IPS-18c (cell line): Measurements from ENCODE around the gene CNIH2.
"Not testable (repeated sequence)": the region's sequence is repeated elsewhere in the genome, so short reads cannot be mapped to it uniquely, and the experiment has no call there.

ENCODE experiments used
- H3K4me3 ChIP-seq: 2 replicates; pipeline ENCODE4 v1.7.0; 2013; ENCODE audit warnings: low read depth, mild to moderate bottlenecking, low read length, moderate library complexity; ENCODE audit not compliant: insufficient read depth
- H3K9me3 ChIP-seq: one replicate; pipeline ENCODE4 v1.6.1; 2013; ENCODE audit warnings: mild to moderate bottlenecking, low read length, moderate library complexity; ENCODE audit not compliant: control insufficient read depth, insufficient read depth

CNIH2 gene

DNA sequence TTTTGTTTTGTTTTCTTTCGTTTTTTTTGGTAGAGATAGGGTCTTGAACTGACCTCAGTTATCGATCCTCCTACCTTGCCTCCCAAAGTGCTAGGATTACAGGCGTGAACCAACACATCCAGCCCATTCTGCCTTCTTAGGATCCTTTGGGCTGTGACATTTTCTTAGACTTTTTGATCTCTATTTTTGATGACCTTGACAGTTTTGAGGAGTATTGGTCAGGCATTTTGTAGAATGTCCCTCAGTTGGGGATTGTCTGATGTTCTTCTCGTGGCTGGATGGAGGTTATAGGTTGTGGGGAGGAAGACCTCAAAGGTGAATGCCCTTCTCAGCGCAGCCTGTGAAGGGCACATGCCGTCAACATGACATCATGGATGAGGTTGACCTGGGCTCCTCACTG is 29.1 kb upstream of the CNIH2 start:
- H3K9me3 ChIP-seq, result no peaks in the 10 kb centered on the region

DNA sequence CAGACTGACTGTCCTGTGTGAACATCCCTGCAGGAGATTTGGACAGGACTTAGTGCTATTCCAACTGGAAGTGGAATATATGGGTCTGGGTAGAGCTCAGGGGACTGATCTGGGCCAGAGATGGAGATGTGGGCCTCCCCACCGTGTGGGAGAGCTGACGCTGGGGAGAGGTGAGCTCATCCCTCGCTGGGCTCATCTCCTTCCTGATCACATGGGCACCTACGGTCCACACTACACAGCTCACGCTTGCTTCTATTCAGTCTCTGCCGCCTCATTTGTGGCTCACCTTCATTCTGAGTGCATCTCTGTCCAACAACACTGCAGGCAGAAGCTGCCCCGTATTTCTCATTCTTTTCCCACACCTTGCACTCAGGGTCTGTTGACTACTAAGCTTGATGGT is 26.2 kb upstream of the CNIH2 start:
- no peak overlapping the region for H3K4me3 ChIP-seq
- H3K9me3 ChIP-seq, result no peaks in the 10 kb centered on the region

More for the DNA sequence above, 29.1 kb upstream of the CNIH2 start:
- H3K4me3 ChIP-seq, result no peak overlapping the region

DNA sequence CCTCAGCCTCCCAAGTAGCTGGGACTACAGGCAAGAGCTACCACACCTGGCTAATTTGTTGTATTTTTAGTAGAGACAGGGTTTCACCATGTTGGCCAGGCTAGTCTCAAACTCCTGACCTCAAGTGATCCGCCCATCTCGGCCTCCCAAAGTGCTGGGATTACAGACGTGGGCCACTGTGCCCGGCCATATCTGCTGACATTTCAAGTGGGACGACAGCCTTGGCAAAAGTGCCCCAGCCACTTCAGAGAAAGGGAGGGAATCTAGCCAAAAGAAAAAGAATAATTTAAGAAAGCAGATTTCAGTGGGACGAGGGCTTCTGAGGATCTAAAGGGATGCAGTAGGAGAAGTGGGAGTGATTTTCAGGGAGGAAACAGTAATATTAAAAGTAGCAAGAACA is 24.9 kb upstream of the CNIH2 start:
- H3K9me3 ChIP-seq, H3K4me3 ChIP-seq: not testable (repeated sequence)

DNA sequence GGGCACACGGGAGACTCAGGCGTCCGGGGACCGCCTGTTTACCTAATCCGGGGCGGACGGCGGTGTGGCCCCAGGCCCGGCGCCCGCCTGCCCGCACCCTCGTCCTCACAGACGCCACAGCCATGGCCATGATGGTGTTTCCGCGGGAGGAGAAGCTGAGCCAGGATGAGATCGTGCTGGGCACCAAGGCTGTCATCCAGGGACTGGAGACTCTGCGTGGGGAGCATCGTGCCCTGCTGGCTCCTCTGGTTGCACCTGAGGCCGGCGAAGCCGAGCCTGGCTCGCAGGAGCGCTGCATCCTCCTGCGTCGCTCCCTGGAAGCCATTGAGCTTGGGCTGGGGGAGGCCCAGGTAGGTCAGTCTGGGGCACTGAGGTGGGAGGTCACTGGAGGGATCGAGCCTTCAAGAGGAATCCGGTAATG is 19.5 kb upstream of the CNIH2 start:
- H3K4me3 ChIP-seq, result peak overlapping the region; percentile 100

DNA sequence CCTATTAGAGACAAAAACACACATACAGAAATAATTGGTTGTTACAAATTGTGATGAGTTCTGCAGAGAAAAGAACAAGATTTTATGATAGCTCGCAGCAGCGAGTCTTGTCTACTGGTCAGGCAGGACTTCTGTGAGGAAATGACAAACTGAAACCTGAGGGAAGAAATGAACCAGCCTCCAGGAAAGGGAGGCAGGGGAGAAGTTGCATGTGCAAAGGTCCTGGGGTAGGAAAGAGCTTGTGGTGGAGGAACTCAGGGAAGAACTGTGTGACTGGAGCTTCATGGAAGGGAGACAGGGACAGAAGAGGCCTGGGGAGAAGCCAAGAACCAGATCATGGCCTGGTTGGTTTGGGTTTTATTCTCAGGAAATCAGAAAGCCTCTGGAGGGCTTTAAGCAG is 18.8 kb upstream of the CNIH2 start:
- H3K4me3 ChIP-seq, result no peak overlapping the region
- peaks cover 2% of the 10 kb centered on the region for H3K9me3 ChIP-seq

More for the DNA sequence above, 19.5 kb upstream of the CNIH2 start:
- H3K9me3 ChIP-seq, result peaks cover 2% of the 10 kb centered on the region

DNA sequence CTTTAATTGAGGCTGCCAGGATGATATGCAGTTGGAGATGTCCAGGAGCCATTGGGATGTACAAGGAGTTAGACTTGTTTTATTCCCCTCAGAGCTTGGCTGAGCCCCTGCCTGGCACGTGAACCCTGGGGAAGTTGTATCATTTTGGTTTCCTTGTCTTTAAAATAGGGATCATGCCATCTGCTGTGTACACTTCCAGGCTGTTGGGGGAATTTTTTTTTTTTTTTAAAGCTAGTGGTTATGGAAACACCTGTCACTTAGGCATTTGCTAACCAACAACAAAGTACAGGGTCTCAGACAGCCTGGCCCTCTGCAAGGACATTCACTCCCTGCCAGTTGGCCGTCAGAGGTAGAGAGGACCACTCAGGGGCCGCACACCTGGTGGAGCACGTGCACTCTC is 18.0 kb upstream of the CNIH2 start:
- H3K9me3 ChIP-seq, result peaks cover 2% of the 10 kb centered on the region
- no peak overlapping the region for H3K4me3 ChIP-seq

DNA sequence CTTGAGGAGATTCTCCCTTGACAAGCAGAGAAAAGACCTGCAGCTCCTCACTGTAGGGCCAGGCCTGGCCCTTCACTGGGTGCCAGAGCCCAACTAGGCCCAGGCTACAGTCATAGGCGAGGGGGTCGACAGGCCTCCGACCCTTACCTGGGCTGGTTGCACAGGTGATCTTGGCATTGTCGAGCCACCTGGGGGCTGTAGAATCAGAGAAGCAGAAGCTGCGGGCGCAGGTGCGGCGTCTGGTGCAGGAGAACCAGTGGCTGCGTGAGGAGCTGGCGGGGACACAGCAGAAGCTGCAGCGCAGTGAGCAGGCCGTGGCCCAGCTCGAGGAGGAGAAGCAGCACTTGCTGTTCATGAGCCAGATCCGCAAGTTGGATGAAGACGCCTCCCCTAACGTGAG is 16.4 kb upstream of the CNIH2 start:
- H3K4me3 ChIP-seq, result no peak overlapping the region
- peaks cover 2% of the 10 kb centered on the region for H3K9me3 ChIP-seq

DNA sequence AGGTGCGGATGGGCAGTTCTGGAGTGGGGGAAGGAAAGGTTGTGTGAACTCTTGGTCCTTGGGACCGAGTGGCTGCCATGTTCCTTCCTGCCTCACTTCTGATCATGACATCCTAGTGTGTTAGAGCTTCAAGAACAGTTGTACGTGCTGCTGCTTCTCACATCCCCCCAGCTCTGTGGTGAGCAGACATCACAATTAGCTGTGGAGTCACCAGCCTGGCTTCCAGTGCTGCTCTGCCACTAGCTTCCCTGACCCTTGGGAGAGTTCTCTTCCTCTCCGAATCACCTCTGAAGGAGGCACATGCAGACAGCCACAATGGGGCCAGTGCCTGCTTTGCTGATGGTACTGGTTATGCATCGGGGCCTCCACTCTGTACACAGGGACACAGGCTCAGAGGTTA is 15.8 kb upstream of the CNIH2 start:
- H3K4me3 ChIP-seq, result no peak overlapping the region
- peaks cover 2% of the 10 kb centered on the region for H3K9me3 ChIP-seq

DNA sequence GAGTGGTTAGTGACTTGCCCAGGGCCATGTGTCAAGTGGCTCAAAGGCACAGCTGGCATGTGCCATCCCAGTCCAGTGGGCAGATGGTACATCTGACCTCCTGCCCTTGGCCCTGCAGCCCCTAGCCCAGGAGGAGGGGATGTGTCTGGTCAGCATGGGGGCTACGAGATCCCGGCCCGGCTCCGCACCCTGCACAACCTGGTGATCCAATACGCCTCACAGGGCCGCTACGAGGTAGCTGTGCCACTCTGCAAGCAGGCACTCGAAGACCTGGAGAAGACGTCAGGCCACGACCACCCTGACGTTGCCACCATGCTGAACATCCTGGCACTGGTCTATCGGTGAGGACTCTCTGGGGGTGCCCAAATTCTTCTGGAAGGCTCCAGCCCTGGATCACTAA is 15.3 kb upstream of the CNIH2 start:
- Histone ChIP-seq H3K9me3 (peaks cover 2% of the 10 kb centered on the region), H3K4me3 (no peak overlapping the region)

DNA sequence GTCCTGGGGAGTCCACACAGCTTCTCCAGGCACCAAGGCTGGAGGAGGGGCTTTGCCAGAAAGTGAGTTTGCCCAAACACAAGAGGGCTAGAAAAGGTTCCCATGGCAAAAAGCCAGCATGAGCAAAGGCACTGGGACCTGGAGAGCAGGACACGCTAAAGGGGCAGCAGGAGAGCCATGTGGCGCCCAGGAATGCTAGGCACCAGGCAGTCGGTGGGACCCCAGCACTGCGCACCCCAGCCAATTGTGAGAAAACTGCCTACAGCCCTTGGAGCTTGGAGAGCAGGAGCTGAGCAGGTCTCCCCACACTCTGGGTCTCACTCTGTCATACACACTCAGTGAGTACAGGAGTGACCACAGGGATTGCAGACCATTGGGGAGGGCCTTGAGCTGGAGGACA is 14.7 kb upstream of the CNIH2 start:
- Histone ChIP-seq H3K9me3 (peaks cover 2% of the 10 kb centered on the region), H3K4me3 (no peak overlapping the region)

DNA sequence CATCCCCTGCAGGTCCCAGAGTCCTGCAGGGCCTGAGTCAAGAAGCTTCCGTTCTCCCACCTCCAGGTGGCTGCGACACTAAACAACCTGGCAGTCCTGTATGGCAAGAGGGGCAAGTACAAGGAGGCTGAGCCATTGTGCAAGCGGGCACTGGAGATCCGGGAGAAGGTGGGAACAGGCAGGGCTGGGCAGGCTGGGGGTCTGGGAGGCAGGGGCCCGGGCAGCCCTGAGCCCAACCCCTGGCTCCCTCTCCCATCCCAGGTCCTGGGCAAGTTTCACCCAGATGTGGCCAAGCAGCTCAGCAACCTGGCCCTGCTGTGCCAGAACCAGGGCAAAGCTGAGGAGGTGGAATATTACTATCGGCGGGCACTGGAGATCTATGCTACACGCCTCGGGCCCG is 14.2 kb upstream of the CNIH2 start:
- peaks cover 2% of the 10 kb centered on the region for H3K9me3 ChIP-seq

DNA sequence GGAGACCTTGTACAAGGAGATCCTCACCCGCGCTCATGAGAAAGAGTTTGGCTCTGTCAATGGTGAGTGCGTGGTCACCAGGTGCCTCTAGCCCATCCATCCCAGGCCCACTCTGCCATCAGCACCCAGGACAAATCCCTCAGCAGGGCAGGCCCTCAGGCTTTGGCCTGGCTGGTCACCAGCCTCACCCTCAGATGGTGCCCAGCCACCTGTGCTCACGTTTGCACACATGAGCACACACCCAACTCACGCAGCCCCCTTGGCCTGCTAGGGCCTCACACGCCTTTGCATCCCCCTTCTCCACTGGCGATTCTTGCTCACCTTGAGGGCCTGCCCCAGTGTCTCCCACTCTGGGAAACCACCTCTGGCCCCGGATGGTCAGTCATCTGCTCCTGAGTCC is 13.6 kb upstream of the CNIH2 start:
- Histone ChIP-seq H3K9me3 (peaks cover 2% of the 10 kb centered on the region), H3K4me3 (no peak overlapping the region)

More for the DNA sequence above, 14.2 kb upstream of the CNIH2 start:
- no peak overlapping the region for H3K4me3 ChIP-seq

DNA sequence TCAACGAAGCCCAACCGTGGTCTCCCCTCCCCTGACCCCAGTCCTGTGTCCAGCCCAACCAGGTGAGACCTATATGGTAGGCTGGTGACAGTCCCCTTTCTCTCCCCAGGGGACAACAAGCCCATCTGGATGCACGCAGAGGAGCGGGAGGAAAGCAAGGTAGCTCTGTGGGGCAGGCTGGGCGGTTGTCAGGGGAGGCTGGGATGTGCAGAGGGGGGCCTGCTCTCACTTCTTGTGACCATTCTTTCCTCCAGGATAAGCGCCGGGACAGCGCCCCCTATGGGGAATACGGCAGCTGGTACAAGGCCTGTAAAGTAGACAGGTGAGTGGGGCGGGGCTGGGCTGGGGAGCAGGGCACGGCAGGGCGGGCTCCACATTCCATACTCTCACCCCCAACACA is 13.1 kb upstream of the CNIH2 start:
- H3K9me3 ChIP-seq, result peaks cover 2% of the 10 kb centered on the region
- H3K4me3 ChIP-seq, result no peak overlapping the region

DNA sequence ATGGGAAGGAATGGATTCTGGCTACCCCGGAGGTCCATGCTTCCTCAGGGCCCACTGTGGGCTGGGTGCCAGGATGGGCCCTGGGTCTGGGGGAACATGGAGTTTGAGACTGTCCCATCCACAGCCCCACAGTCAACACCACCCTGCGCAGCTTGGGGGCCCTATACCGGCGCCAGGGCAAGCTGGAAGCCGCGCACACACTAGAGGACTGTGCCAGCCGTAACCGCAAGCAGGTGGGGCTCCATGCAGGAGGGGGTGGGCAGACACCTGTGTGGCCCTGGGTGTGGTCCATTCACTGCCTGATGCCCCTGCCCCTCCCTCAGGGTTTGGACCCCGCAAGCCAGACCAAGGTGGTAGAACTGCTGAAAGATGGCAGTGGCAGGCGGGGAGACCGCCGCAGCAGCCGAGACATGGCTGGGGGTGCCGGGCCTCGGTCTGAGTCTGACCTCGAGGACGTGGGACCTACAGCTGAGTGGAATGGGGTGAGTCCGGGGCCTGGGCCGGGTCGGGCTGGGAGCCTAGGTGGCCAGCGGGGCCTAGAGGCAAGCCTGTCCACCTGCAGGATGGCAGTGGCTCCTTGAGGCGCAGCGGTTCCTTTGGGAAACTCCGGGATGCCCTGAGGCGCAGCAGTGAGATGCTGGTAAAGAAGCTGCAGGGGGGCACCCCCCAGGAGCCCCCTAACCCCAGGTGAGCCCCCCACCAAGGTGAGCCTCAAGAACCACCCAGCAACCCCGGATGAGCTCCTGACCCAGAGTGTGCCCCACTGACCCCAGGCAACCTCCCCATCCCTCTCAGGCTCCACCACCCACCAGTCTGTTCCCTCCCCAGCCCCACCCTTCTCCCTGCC is 12.2 kb upstream of the CNIH2 start:
- Histone ChIP-seq H3K9me3 (peaks cover 2% of the 10 kb centered on the region), H3K4me3 (no peak overlapping the region)

DNA sequence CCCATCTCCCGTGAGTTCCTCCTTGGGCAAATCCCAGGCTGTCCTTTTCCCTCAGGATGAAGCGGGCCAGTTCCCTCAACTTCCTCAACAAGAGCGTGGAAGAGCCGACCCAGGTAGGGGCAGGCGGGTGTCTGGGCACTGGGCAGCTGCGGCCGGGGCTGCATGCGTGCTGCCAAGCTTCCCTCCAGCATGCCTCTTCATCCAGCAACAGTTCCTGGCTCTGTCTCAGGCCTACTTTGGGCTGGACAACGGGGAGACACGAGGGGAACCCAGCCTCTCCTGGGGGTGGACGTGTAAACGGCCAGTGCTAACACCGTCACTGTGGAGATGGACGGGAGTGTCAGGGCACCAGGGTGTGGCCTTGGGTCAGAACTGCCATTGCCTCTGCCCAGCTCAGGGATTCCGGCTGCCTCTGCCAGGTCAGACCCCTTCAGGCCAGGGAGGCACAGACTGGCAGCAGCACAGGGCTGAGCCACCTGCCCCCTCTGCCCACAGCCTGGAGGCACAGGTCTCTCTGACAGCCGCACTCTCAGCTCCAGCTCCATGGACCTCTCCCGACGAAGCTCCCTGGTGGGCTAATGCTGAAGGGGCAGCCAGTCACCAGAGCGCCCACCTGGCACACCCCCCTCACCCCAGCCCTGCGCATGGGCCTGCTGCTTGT is 11.5 kb upstream of the CNIH2 start:
- no peak overlapping the region; the same call in 1 of the 2 replicates for H3K4me3 ChIP-seq
- peaks cover 2% of the 10 kb centered on the region for H3K9me3 ChIP-seq

DNA sequence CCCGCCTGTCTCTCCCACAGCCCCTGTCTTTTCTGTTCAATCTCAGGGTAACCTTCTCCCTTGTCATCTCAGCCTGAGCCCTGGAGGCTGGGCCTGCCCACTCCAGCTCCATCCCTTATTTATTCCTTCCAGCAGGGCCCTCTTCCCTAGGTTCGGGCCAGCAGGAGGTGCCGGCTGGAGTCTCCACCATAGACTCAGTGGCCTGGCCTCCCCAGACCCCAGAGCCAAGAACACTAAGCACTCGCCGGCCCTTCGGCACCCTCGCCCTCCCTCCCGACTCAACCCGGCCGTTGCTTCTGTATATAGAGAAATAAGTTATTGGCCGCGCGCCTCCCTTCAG is 11.0 kb upstream of the CNIH2 start:
- Histone ChIP-seq H3K4me3 (peak overlapping the region; percentile 61), H3K9me3 (no peaks in the 10 kb centered on the region)

DNA sequence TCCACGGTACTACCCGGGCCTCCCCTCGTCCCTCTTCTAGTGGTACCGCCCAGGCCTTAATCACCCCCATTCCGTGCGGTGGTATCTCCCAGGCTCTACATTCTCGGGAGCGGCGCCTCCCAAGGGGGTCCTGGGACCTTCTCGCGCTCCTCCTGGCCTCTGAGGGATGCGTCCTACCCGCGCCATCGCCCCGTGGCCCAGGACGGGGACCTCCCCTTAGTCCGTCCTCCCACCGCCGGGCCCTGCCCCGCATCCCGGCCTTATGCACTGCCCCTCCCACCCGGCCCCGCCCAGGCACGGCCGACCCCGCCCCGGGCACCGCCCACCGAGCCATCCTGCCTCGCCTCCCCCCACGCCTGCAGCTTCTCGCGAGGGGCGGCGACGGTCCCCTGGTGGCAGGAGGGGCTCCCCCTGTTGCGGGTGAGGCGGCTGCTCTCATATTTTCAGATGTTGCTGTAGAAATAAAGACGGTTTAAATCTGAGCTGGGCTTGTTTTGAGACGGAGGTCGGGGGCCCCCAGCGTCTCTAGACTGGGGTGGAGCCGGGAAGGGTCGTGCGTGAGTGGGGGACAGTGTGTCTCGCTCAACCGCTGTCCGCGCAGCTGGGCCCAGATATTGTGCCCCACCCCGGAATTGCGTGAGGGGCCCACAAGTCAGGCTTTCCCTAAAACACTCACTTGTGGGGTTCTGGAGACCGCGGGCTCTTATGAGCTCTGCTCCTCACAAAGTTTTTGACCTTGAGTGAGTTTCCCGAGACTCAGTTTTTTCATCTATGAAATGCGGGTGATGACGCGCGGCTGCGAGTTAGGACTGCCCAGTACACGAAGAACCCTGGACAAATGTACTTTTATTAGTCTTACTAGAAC is 10.4 kb upstream of the CNIH2 start:
- H3K9me3 ChIP-seq, result no peaks in the 10 kb centered on the region
- H3K4me3 ChIP-seq, result peak overlapping the region; percentile 61
